Naive thymus-derived CD4-positive, alpha-beta T cell (primary cell): ENCODE results near the gene DGKH. TPM values are rescaled to one million over a fixed set of nuclear protein-coding genes. Genes with fewer than 3 reads are reported as not detected.

ENCODE experiments used
- ATAC-seq: fragments of 150-1000 bp; cut with Tn5 transposase; 2 replicates; pipeline ENCODE4 v1.10.0; 2021; ENCODE audit warnings: mild to moderate bottlenecking, moderate library complexity
- CTCF ChIA-PET: fragments of 350-600 bp; sonication (Branson Sonifier 250); formaldehyde crosslinking; loops from one replicate; lab custom pipeline; 2021; ENCODE audit warnings: antibody characterized with exemption; lab: Charles Lee
- POLR2A ChIA-PET: fragments of 350-600 bp; sonication (Branson Sonifier 250); formaldehyde crosslinking; loops from one replicate; lab custom pipeline; 2021; ENCODE audit warnings: antibody characterized with exemption, inconsistent platforms; lab: Charles Lee
- DNase-seq, 9 donors: peaks; one replicate each; pipeline versions ENCODE4 v3.0.0 to v3.0.0-alpha.2; 2020 to 2022; ENCODE audit warnings: mixed read lengths in 1 of 9
- H3K27ac ChIP-seq: one replicate; pipeline ENCODE4 v1.7.0; 2013; ENCODE audit warnings: mild to moderate bottlenecking, low read depth, low read length, moderate library complexity
- H3K27me3 ChIP-seq, 2 donors: one replicate each; pipeline ENCODE4 v1.7.0; 2013; ENCODE audit warnings: low read length in 2 of 2, mild to moderate bottlenecking in 2 of 2, moderate library complexity in 2 of 2; ENCODE audit not compliant: control insufficient read depth in 2 of 2, insufficient read depth in 2 of 2
- H3K36me3 ChIP-seq, 3 experiments: 1 replicate in 2 of 3; 2 replicates in 1 of 3; pipeline ENCODE4 v1.7.0; 2013; ENCODE audit warnings: low read length in 3 of 3, mild to moderate bottlenecking in 3 of 3, moderate library complexity in 1 of 3; ENCODE audit not compliant: insufficient read depth in 3 of 3, control insufficient read depth in 2 of 3
- H3K4me1 ChIP-seq, 2 donors: one replicate each; pipeline ENCODE4 v1.7.0; 2013; ENCODE audit warnings: low read length in 2 of 2, mild to moderate bottlenecking in 2 of 2, moderate library complexity in 1 of 2; ENCODE audit not compliant: control insufficient read depth in 2 of 2, insufficient read depth in 2 of 2
- H3K4me3 ChIP-seq: 2 replicates; pipeline ENCODE4 v1.7.0; 2013; ENCODE audit warnings: mild to moderate bottlenecking, low read length
- H3K9me3 ChIP-seq, 3 experiments: 1 replicate in 2 of 3; 2 replicates in 1 of 3; pipeline ENCODE4 v1.7.0; 2013; ENCODE audit warnings: low read length in 3 of 3; ENCODE audit not compliant: control insufficient read depth in 2 of 3
- H3K27ac Mint-ChIP-seq, 9 donors: one replicate each; pipeline ENCODE4 v1.8.0; 2020 to 2022; ENCODE audit warnings: mixed read lengths in 9 of 9, mild to moderate bottlenecking in 8 of 9, moderate library complexity in 5 of 9, inconsistent platforms in 2 of 9
- H3K27me3 Mint-ChIP-seq, 5 donors: one replicate each; pipeline ENCODE4 v1.8.0; 2021 to 2022; ENCODE audit warnings: mixed read lengths in 5 of 5, mild to moderate bottlenecking in 1 of 5
- H3K36me3 Mint-ChIP-seq, 5 donors: one replicate each; pipeline ENCODE4 v1.8.0; 2020 to 2022; ENCODE audit warnings: mixed read lengths in 5 of 5, mild to moderate bottlenecking in 3 of 5, inconsistent platforms in 1 of 5
- H3K4me1 Mint-ChIP-seq, 7 donors: one replicate each; pipeline ENCODE4 v1.8.0; 2020 to 2022; ENCODE audit warnings: mixed read lengths in 7 of 7, mild to moderate bottlenecking in 3 of 7, inconsistent platforms in 1 of 7
- H3K4me3 Mint-ChIP-seq, 10 donors: one replicate each; pipeline ENCODE4 v1.8.0; 2020 to 2022; ENCODE audit warnings: mild to moderate bottlenecking in 10 of 10, mixed read lengths in 10 of 10, moderate library complexity in 6 of 10, inconsistent platforms in 2 of 10
- H3K9me3 Mint-ChIP-seq, 11 donors: one replicate each; pipeline ENCODE4 v1.8.0; 2020 to 2022; ENCODE audit warnings: mixed read lengths in 11 of 11, mild to moderate bottlenecking in 4 of 11, inconsistent platforms in 1 of 11, moderate library complexity in 1 of 11
- intact Hi-C, 2 donors: fragments of 100-400 bp; cut with micrococcal nuclease; formaldehyde crosslinking; loops; one replicate each; pipeline ENCODE4 v1.15.1; 2023
- polyA plus RNA-seq, 2 donors: library from polyadenylated mRNA; unstranded; fragments of 300-500 nt; fragmentation: Illumina TruSeq; gene quantifications; one replicate each; pipeline ENCODE4 v1.2.3, GENCODE V29; 2021
- total RNA-seq, 6 experiments: library from RNA in 5 of 6; stranded (reverse) in 5 of 6; gene quantifications; 1 replicate in 5 of 6; 2 replicates in 1 of 6; pipeline ENCODE4 v1.2.3 and lab custom pipeline; 2021 to 2026

DGKH gene
- total and polyA plus RNA-seq, 7 experiments from 2014 or later: 0.85 to 16.4 (median 6.8) TPM

DNA sequence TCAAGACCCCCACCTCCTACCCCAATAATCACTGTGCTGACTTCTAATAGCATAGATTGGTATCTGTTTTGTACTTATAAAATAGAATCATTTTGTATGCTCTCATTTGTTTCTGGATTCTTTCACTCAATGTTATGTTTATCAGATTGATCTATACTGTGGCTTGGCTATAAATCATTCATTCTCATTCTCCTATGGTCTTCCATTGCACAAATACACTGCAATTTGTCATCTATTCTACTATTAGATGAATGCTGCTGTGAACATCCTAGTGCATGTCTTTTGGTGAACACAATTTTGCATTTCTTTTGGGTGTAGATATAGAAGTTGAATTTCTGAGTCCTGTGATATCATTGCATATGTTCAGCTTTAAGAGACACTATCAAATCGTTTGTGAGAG, 128.7 kb downstream of the DGKH start:
- ChIA-PET POLR2A (no interaction called here), CTCF (no interaction called here)
- Histone ChIP-seq H3K27ac (no peak overlapping the region), H3K4me1 (peaks cover 0 to 5% of the 10 kb centered on the region in 2 donors), H3K9me3 (no peaks in the 10 kb centered on the region), H3K27me3 (no peaks in the 10 kb centered on the region), H3K4me3 (no peak overlapping the region), H3K36me3 (no peaks in the 10 kb centered on the region)
- Mint-ChIP-seq H3K27ac (no peak overlapping the region), H3K36me3 (peaks cover 3 to 41% (median 26%) of the 10 kb centered on the region in 5 donors), H3K9me3 (peaks cover 0 to 3% (median 0%) of the 10 kb centered on the region in 11 donors), H3K27me3 (no peaks in the 10 kb centered on the region), H3K4me3 (peak overlapping the region in 1 of 10 donors; percentile 15), H3K4me1 (peaks cover 6 to 24% (median 12%) of the 10 kb centered on the region in 7 donors)
- no peak for ATAC-seq
- intact Hi-C loops: no loop called here
- no peak for DNase-seq

DNA sequence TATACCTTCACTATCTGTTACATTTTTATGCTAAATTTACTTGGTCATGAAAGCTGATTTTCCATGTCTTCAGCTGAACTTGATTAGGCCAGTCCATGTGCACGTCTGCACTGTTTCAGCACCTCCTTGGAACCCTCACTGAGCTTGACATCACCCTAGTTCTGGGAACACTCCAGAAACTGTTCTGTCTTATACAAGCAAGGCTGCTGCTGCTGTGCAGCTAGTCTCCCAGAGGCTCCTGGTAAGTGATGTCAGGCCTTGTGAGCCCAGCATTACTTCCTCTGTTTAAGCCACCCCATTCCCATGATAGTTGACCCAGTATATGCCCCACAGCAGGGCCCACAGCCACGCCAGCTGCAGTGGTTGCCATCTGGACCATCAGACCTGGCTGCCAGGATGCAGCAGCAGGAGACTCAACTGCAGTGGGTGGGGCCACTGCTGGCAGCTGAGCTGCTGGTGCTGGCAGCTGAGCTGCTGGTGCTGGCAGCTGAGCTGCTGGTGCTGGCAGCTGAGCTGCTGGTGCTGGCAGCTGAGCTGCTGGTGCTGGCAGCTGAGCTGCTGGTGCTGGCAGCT, 133.0 kb downstream of the DGKH start:
- peaks cover 3 to 30% (median 21%) of the 10 kb centered on the region in 5 donors for H3K36me3 Mint-ChIP-seq
- Histone ChIP-seq H3K4me3 (no peak overlapping the region), H3K9me3 (no peaks in the 10 kb centered on the region), H3K36me3 (no peaks in the 10 kb centered on the region), H3K27ac (no peak overlapping the region), H3K4me1 (peaks cover 0 to 3% of the 10 kb centered on the region in 2 donors), H3K27me3 (no peaks in the 10 kb centered on the region)
- DNase-seq: no peak
- peaks cover 0 to 3% (median 0%) of the 10 kb centered on the region in 11 donors for H3K9me3 Mint-ChIP-seq
- CTCF ChIA-PET: no interaction called here
- intact Hi-C loops: no loop called here
- ATAC-seq: no peak
- H3K27me3 Mint-ChIP-seq: no peaks in the 10 kb centered on the region
- H3K4me3 Mint-ChIP-seq: no peak overlapping the region
- H3K27ac Mint-ChIP-seq: no peak overlapping the region
- H3K4me1 Mint-ChIP-seq: peaks cover 4 to 11% (median 7%) of the 10 kb centered on the region in 7 donors
- POLR2A ChIA-PET: no interaction called here

DNA sequence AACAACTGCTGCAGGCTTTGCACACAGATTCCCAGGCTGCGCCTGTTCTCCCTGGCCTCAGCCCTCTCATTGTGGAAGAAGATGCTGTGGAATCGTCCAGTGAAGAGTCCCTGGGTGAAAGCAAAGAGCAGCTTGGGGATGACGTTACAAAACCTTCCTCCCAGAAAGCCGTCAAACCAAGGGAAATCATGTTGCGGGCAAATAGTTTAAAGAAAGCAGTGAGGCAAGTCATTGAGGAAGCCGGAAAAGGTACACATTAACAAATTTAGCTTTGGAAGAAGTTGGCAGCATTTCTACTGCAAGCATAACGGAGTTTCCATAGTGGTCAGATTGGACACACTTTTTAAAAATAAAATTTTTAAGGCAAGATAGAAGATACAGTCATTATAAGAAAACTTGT, 140.6 kb downstream of the DGKH start:
- H3K4me1 Mint-ChIP-seq: no peaks in the 10 kb centered on the region

DNA sequence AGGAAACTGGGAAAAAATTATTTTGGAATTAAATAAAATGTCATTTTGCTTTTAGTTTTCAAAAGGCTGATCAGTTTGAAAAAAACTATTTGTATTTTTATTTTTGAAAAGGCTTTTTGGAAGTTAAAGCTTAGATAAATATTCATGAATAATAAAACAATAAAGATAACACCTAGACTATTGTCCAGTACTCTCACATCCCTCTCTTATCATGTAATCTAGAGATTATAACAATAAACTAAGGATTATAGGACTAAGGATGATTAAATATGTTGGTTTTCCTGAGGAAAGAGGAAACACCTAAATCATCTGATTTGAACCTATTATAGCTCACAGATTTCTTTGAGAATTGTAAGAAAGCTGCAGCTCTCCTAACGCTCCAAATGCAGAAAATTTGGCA, 142.1 kb downstream of the DGKH start:
- intact Hi-C loops: no loop called here
- no peaks in the 10 kb centered on the region for H3K27me3 ChIP-seq
- H3K27ac Mint-ChIP-seq: no peak overlapping the region

More for the DNA sequence above, 140.6 kb downstream of the DGKH start:
- H3K27ac ChIP-seq: no peak overlapping the region
- no peaks in the 10 kb centered on the region for H3K4me1 ChIP-seq
- ChIA-PET CTCF (no interaction called here), POLR2A (no interaction called here)
- H3K27me3 ChIP-seq: no peaks in the 10 kb centered on the region
- intact Hi-C loops: no loop called here
- Mint-ChIP-seq H3K27me3 (no peaks in the 10 kb centered on the region), H3K36me3 (peaks cover 3 to 46% (median 36%) of the 10 kb centered on the region in 5 donors), H3K27ac (no peak overlapping the region), H3K4me3 (no peak overlapping the region), H3K9me3 (no peaks in the 10 kb centered on the region)
- H3K36me3 ChIP-seq: peaks cover 0 to 5% (median 0%) of the 10 kb centered on the region in 3 experiments
- DNase-seq (no peak), ATAC-seq (no peak)
- no peaks in the 10 kb centered on the region for H3K9me3 ChIP-seq
- no peak overlapping the region for H3K4me3 ChIP-seq

DNA sequence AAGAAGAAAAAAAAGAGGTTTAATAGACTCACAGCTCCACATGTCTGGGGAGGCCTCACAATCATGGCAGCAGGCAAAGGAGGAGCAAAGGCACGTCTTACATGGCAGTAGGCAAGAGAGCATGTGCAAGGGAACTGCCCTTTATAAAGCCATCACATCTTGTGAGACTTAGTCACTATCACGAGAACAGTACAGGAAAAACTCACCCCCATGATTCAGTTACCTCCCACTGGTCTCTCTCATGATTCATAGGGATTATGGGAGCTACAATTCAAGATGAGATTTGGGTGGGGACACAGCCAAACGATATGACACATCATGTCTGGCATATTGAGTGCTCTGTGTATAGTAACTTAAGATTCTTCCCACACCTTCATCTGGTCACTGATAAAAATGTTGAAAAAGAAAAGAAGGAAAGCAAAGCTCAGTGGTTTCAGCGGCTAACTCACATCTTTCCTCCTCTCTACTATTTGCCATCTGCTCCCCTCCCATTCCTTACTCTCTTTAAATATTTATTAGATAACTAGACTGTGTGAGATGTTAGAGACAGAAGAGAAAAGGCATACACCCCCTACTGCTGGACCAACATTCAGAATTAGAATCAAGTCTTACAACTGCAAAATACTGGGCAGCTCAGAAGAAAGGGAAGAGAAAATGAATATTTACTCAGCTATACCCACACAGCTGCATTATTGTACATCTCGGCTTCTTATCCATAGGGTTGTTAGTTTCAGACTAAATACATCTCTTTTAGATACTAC, 163.4 kb downstream of the DGKH start:
- H3K9me3 Mint-ChIP-seq: peaks cover 0 to 1% (median 0%) of the 10 kb centered on the region in 11 donors
- intact Hi-C loops: no loop called here
- no peaks in the 10 kb centered on the region for H3K27me3 Mint-ChIP-seq
- DNase-seq: no peak
- H3K27ac Mint-ChIP-seq: peak overlapping the region in 1 of 9 donors; percentile 24
- ChIA-PET CTCF (no interaction called here), POLR2A (no interaction called here)
- Histone ChIP-seq H3K9me3 (no peaks in the 10 kb centered on the region), H3K4me1 (no peaks in the 10 kb centered on the region), H3K27me3 (no peaks in the 10 kb centered on the region), H3K36me3 (peaks cover 0 to 6% (median 0%) of the 10 kb centered on the region in 3 experiments), H3K4me3 (no peak overlapping the region), H3K27ac (no peak overlapping the region)
- H3K4me3 Mint-ChIP-seq: no peak overlapping the region
- no peak for ATAC-seq
- H3K36me3 Mint-ChIP-seq: peaks cover 5 to 49% (median 28%) of the 10 kb centered on the region in 5 donors
- H3K4me1 Mint-ChIP-seq: no peaks in the 10 kb centered on the region

More for the DNA sequence above, 142.1 kb downstream of the DGKH start:
- no peaks in the 10 kb centered on the region for H3K9me3 Mint-ChIP-seq
- ATAC-seq (no peak), DNase-seq (no peak)
- no peaks in the 10 kb centered on the region for H3K27me3 Mint-ChIP-seq
- no peaks in the 10 kb centered on the region for H3K4me1 Mint-ChIP-seq
- ChIA-PET CTCF (no interaction called here), POLR2A (no interaction called here)
- H3K36me3 Mint-ChIP-seq: peaks cover 3 to 54% (median 36%) of the 10 kb centered on the region in 5 donors
- Histone ChIP-seq H3K36me3 (peaks cover 0 to 10% (median 0%) of the 10 kb centered on the region in 3 experiments), H3K9me3 (no peaks in the 10 kb centered on the region), H3K27ac (no peak overlapping the region), H3K4me3 (no peak overlapping the region), H3K4me1 (no peaks in the 10 kb centered on the region)
- no peak overlapping the region for H3K4me3 Mint-ChIP-seq

DNA sequence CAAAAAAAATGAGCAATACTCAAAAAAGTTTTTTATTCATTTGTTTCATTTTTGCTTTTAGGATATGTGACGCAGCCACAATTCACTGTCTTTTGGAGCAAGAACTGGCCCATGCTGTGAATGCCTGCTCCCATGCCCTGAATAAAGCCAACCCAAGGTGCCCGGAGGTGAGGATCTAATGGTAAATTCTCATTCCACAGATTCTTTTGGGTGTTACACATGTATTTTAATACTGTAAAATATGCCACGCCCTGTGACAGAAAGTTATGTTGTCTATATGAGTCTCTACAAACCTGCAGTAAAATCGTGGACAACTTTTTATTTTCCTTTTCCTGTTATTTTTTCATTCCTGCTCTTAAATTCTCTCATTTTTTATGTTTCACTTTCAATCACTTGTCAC, 166.0 kb downstream of the DGKH start:
- ATAC-seq (no peak), DNase-seq (no peak)
- Mint-ChIP-seq H3K4me3 (no peak overlapping the region), H3K27me3 (no peaks in the 10 kb centered on the region), H3K36me3 (peaks cover 6 to 39% (median 25%) of the 10 kb centered on the region in 5 donors), H3K27ac (no peak overlapping the region), H3K9me3 (peaks cover 0 to 1% (median 0%) of the 10 kb centered on the region in 11 donors), H3K4me1 (no peaks in the 10 kb centered on the region)
- Histone ChIP-seq H3K36me3 (peaks cover 0 to 6% (median 0%) of the 10 kb centered on the region in 3 experiments), H3K4me1 (no peaks in the 10 kb centered on the region), H3K9me3 (no peaks in the 10 kb centered on the region), H3K4me3 (no peak overlapping the region), H3K27me3 (no peaks in the 10 kb centered on the region), H3K27ac (no peak overlapping the region)
- ChIA-PET CTCF (no interaction called here), POLR2A (no interaction called here)
- intact Hi-C loops: loop anchor here in 1 of 2 donors (2.0 kb wide), 1 partner anchor 104 kb away; no protein-coding TSS in a partner anchor
